CD4-positive, alpha-beta T cell treated with Interleukin-17A for 4 hours (primary cell): ENCODE data around the gene SLTM.
"Not testable (repeated sequence)": the region's sequence is repeated elsewhere in the genome, so short reads cannot be mapped to it uniquely, and the experiment has no call there.

ENCODE experiments used
- DNase-seq: peaks from one replicate; pipeline ENCODE4 v3.0.0-alpha.2; 2020; ENCODE audit warnings: mixed read lengths

SLTM gene

GRCh38 chr15:58873267-58873666, 60.2 kb downstream of the SLTM start:
- no peak for DNase-seq

GRCh38 chr15:58870451-58870850, 63.0 kb downstream of the SLTM start:
- DNase-seq = no peak

- DNase-seq = no peak
Measured at GRCh38 chr15:58867926-58868325, 65.6 kb downstream of the SLTM start.

- no peak for DNase-seq
Measured at GRCh38 chr15:58865425-58865880, 68.0 kb downstream of the SLTM start.

GRCh38 chr15:58864602-58865424, 68.7 kb downstream of the SLTM start:
- peak; percentile 12 for DNase-seq

GRCh38 chr15:58862326-58862725, 71.2 kb downstream of the SLTM start:
- DNase-seq = no peak

- DNase-seq = not testable (repeated sequence)
Measured at GRCh38 chr15:58856621-58857020, 76.9 kb downstream of the SLTM start.

- no peak for DNase-seq
Measured at GRCh38 chr15:58856086-58856485, 77.4 kb downstream of the SLTM start.

GRCh38 chr15:58854593-58854992, 78.9 kb downstream of the SLTM start:
- DNase-seq = no peak

GRCh38 chr15:58852347-58852746, 81.1 kb downstream of the SLTM start:
- no peak for DNase-seq

- DNase-seq = not testable (repeated sequence)
Measured at GRCh38 chr15:58851205-58851604, 82.3 kb downstream of the SLTM start.

GRCh38 chr15:58842713-58843396, 90.6 kb downstream of the SLTM start:
- no peak for DNase-seq

GRCh38 chr15:58840048-58840447, 93.4 kb downstream of the SLTM start:
- DNase-seq = no peak

GRCh38 chr15:58839485-58839884, 94.0 kb downstream of the SLTM start:
- no peak for DNase-seq

- not testable (repeated sequence) for DNase-seq
Measured at GRCh38 chr15:58833681-58834426, 99.6 kb downstream of the SLTM start.

GRCh38 chr15:58830556-58830955, 102.9 kb downstream of the SLTM start:
- no peak for DNase-seq
